ENCODE data around the gene SYTL4. TPM values are rescaled to one million over a fixed set of nuclear protein-coding genes. Genes with fewer than 3 reads are reported as not detected.

SYTL4 gene
- total RNA-seq, 4 donors from 2014 or later = 9.5 to 95.3 (median 22.0) TPM

DNA sequence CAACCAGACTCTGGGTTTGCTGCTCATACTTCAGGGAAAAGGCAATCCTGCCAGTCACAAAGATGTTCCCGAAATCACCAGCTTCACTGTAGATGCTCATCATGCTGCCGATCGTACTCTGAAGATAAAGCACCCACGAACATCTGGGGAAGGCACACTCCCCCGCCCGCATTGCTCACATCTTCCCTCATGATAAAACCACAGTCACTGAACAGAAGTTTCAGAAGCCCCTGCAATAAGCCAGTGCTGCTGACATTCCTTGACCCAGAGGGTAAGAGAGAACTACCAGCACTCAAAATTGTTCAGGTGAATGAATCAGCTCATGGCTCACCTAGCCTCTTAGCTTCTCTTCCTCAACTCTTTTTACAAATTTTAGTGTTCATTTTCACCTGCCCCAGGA lies 44.8 kb downstream of the SYTL4 start:
- TF ChIP-seq, protein P1, sequence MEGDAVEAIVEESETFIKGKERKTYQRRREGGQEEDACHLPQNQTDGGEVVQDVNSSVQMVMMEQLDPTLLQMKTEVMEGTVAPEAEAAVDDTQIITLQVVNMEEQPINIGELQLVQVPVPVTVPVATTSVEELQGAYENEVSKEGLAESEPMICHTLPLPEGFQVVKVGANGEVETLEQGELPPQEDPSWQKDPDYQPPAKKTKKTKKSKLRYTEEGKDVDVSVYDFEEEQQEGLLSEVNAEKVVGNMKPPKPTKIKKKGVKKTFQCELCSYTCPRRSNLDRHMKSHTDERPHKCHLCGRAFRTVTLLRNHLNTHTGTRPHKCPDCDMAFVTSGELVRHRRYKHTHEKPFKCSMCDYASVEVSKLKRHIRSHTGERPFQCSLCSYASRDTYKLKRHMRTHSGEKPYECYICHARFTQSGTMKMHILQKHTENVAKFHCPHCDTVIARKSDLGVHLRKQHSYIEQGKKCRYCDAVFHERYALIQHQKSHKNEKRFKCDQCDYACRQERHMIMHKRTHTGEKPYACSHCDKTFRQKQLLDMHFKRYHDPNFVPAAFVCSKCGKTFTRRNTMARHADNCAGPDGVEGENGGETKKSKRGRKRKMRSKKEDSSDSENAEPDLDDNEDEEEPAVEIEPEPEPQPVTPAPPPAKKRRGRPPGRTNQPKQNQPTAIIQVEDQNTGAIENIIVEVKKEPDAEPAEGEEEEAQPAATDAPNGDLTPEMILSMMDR (IDR thresholded peaks at IDR 0.05; ENCODE audit: low read depth) = no peak

DNA sequence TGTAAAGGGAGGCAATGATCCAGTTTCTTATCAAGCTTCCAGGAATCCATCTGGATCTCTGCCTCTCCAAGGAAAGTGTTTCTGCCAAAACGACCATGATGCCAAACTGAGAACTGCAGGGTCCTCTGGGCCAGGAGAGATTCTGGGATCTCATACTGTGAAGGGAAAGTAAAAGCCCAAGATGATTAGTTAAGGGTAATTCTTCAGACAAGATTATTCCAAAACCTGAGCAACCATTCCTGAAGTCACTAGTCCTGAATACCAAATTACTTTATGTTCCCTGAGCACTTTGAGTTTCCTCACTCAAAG lies 46.0 kb downstream of the SYTL4 start:
- TF ChIP-seq, protein P1 (IDR thresholded peaks at IDR 0.05; ENCODE audit: low read depth) = no peak

- TF ChIP-seq, protein P1 (IDR thresholded peaks at IDR 0.05; ENCODE audit: low read depth) = no peak
Observed at GRCh38 chrX:100685284-100685996, 46.5 kb downstream of the SYTL4 start.

GRCh38 chrX:100682939-100683338 lies 49.0 kb downstream of the SYTL4 start:
- TF ChIP-seq, protein P1 (IDR thresholded peaks at IDR 0.05; ENCODE audit: low read depth) = no peak

- TF ChIP-seq, protein P1 (IDR thresholded peaks at IDR 0.05; ENCODE audit: low read depth) = no peak
Observed at GRCh38 chrX:100681599-100681998, 50.3 kb downstream of the SYTL4 start.

- TF ChIP-seq, protein P1 (IDR thresholded peaks at IDR 0.05; ENCODE audit: low read depth) = no peak
Observed at GRCh38 chrX:100680756-100681155, 51.2 kb downstream of the SYTL4 start.

- TF ChIP-seq, protein P1 (IDR thresholded peaks at IDR 0.05; ENCODE audit: low read depth) = no peak
Observed at GRCh38 chrX:100677611-100678181, 54.2 kb downstream of the SYTL4 start.

All from subcutaneous adipose tissue (tissue), 4 donors.